ENCODE results near the gene EML2.

EML2 gene

DNA sequence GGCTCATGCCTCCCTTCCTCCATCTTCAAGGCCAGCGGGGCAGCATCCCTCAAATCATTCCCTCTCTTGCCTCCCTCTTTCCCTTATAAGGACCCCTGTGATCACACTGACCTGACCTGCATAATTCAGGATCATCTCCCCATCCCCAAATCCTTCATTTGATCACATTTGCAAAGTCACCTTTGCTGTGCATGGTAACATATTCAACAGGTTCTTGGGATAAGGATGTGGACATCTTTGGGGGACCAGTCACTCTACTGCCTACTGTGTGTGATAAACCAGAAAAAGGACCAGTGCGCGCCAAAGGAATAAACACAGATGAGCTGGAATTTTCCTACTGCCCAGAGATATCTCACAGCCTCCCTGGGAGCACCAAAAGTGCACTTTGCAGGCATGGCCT lies 62.5 kb downstream of the EML2 start:
- in situ Hi-C loops (cut with HindIII; ENCODE audit: low pct_ligation_motif_present, low sequenced_read_pairs) = no loop called here
- H3K27me3 ChIP-seq (replicated peaks) = no peaks in the 10 kb centered on the region
- TF ChIP-seq, protein P1, sequence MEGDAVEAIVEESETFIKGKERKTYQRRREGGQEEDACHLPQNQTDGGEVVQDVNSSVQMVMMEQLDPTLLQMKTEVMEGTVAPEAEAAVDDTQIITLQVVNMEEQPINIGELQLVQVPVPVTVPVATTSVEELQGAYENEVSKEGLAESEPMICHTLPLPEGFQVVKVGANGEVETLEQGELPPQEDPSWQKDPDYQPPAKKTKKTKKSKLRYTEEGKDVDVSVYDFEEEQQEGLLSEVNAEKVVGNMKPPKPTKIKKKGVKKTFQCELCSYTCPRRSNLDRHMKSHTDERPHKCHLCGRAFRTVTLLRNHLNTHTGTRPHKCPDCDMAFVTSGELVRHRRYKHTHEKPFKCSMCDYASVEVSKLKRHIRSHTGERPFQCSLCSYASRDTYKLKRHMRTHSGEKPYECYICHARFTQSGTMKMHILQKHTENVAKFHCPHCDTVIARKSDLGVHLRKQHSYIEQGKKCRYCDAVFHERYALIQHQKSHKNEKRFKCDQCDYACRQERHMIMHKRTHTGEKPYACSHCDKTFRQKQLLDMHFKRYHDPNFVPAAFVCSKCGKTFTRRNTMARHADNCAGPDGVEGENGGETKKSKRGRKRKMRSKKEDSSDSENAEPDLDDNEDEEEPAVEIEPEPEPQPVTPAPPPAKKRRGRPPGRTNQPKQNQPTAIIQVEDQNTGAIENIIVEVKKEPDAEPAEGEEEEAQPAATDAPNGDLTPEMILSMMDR (IDR thresholded peaks at IDR 0.05; ENCODE audit: low read depth, low read length, missing control alignments) = no peak
- no peaks in the 10 kb centered on the region for H3K36me3 ChIP-seq (replicated peaks)
- peak overlapping the region; percentile 74 for H3K27ac ChIP-seq
- DNase-seq = no peak
- H3K4me3 ChIP-seq (ENCODE audit: low read depth, low read length) = no peak overlapping the region

DNA sequence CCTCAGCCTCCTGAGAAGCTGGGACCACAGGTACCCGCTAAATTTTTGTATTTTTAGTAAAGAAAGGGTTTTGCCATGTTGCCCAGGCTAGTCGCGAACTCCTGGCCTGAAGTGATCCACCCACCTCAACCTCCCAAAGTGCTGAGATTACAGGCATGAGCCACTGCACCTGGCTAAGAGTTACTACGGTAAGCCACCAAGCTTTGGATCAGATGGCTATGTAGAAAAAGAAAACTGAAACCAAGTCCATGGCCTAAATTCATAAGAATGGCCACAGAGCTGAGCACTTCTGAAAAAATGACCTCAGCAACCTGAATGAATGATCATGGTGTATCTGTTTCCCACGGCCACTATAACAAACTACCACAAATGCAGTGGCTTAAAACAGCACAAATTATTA lies 64.0 kb downstream of the EML2 start:
- H3K27ac ChIP-seq = no peak overlapping the region
- TF ChIP-seq, protein P1 (IDR thresholded peaks at IDR 0.05; ENCODE audit: low read depth, low read length, missing control alignments) = no peak

DNA sequence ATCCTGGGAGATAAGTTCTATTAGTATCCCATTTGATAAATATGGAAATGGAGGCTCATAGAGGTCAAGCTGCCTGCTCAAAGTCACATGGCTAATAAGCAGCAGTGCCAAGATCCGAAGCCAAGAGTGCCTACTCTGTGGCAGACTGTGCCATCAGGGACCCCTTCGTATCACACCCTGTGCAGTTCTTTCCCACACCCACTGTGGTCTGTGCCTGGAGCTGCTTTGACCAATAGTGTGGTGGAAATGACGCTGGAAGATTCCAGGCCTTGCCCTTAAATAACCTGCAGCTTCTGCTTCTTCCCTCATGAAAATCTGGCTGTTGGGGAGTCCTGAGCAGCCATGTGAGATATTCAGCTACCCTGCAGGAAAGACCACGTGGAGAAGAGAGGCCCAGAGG lies 64.7 kb downstream of the EML2 start:
- TF ChIP-seq, protein P1 (IDR thresholded peaks at IDR 0.05; ENCODE audit: low read depth, low read length, missing control alignments) = no peak
- Histone ChIP-seq H3K4me3 (ENCODE audit: low read depth, low read length) (no peak overlapping the region), H3K27ac (no peak overlapping the region), H3K36me3 (replicated peaks) (no peaks in the 10 kb centered on the region), H3K27me3 (replicated peaks) (no peaks in the 10 kb centered on the region)
- DNase-seq = no peak
- in situ Hi-C loops (cut with HindIII; ENCODE audit: low pct_ligation_motif_present, low sequenced_read_pairs) = no loop called here

More for the DNA sequence above, 64.0 kb downstream of the EML2 start:
- in situ Hi-C loops (cut with HindIII; ENCODE audit: low pct_ligation_motif_present, low sequenced_read_pairs) = no loop called here
- no peak for DNase-seq
- Histone ChIP-seq H3K36me3 (replicated peaks) (no peaks in the 10 kb centered on the region), H3K27me3 (replicated peaks) (no peaks in the 10 kb centered on the region), H3K4me3 (ENCODE audit: low read depth, low read length) (no peak overlapping the region)

DNA sequence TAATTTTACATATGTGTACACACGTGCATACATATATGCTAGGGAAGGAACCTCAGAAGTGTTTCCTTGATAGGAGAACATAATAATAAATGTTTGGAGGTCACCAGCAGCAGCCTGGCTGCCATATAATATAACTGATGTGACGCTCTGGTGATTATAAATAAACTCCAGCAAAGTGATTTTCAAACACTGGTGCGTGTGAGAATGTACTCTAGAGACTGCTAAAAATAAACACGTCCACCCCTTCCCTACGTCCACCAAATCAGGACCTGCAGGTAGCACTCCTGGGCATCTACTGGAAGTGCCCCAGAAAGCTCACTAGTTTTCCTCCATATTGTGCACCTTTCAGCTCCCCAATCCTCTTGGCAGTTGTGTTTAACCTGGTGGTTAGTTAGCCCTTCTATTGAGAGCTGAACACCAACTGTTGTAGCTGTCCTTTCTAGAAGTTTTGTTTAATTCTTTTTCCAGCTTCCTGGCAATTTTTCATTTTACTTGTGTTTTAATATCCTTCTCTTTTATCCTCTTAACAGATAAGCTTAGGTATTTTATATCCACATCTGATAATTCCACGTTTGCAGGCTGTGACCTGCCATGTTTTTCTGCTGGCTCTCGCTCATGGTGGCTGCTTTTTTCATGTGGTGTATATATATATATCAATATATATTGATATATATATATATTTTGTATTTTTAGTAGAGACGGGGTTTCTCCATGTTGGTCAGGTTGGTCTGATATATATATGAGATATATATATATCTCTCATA lies 67.6 kb downstream of the EML2 start:
- TF ChIP-seq, protein P1 (IDR thresholded peaks at IDR 0.05; ENCODE audit: low read depth, low read length, missing control alignments) = no peak
- Histone ChIP-seq H3K36me3 (replicated peaks) (no peaks in the 10 kb centered on the region), H3K4me3 (ENCODE audit: low read depth, low read length) (no peak overlapping the region), H3K27ac (no peak overlapping the region), H3K27me3 (replicated peaks) (no peaks in the 10 kb centered on the region)
- in situ Hi-C loops (cut with HindIII; ENCODE audit: low pct_ligation_motif_present, low sequenced_read_pairs) = no loop called here
- DNase-seq = no peak

DNA sequence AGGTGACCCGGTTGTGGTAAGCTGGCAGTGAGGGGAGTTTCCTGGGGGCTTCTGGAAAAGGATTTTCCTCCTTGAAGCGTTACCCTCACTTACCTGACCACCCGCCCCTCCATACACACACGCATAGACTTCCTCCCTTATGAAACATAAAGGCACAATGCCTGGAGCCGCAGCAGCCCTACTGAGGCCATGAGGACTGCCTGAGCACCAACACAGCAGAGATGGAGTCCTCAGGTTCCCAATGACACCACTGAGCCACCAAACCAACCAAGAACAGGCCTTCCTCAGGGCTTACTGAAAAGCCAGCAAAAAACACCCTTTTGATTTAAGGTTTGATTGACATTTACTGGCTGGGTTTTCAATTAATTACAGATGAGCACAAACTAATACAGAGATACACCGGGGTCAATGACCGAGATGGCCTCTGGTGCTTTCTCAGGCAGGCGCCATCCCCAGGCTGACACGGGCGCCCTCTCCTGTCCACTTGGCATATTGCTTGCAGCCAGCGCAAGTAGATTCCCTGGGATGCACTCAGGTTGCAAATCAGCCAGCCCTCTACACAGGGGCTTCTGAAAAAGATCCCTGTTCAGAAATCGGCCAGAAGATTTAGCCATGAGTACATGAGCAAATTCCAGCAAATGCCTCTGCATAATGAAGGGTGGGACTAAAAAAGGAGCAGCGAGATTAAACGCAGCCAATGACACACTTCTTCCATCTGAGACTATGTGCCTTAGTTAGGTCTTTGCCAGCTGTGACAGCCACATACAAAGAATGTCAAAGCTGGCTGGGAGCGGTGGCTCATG lies 69.4 kb downstream of the EML2 start:
- no peak for DNase-seq
- in situ Hi-C loops (cut with HindIII; ENCODE audit: low pct_ligation_motif_present, low sequenced_read_pairs) = no loop called here
- no peaks in the 10 kb centered on the region for H3K27me3 ChIP-seq (replicated peaks)
- H3K27ac ChIP-seq = no peak overlapping the region
- H3K4me3 ChIP-seq (ENCODE audit: low read depth, low read length) = no peak overlapping the region
- H3K36me3 ChIP-seq (replicated peaks) = no peaks in the 10 kb centered on the region
- TF ChIP-seq, protein P1 (IDR thresholded peaks at IDR 0.05; ENCODE audit: low read depth, low read length, missing control alignments) = peak; percentile 90

All from brain microvascular endothelial cell (primary cell).